HG02798 (cell line): ENCODE measurements around the gene PPP2R2B.
"Not testable (repeated sequence)": the region's sequence is repeated elsewhere in the genome, so short reads cannot be mapped to it uniquely, and the experiment has no call there.

Experiments
- ATAC-seq: cut with Tn5 transposase; IDR thresholded peaks from one replicate; pipeline ENCODE4 v1.9.1; 2021; ENCODE audit warnings: mild to moderate bottlenecking; ENCODE audit not compliant: unreplicated experiment, poor library complexity

Gene PPP2R2B

DNA sequence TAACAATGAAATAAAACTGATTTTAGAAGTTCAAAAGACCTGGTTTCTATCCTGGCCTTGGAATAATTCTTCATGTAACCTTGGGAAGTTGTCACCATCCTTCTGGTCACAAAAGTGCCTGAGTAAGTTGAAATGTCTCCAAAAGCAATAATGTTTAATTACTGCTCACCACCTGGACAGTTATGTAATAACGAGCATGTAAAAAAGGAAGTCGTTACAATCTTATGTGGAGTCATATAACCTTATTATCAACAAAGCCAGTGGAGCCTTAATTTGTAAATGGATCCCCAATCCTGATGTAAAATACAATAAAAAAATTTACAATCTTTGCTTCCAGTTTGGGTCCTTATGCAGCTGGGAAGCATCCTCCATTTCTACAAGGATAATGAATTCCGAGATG lies 298.3 kb downstream of the PPP2R2B start:
- no peak for ATAC-seq

GRCh38 chr5:146574713-146575112 lies 303.8 kb downstream of the PPP2R2B start:
- ATAC-seq: no peak

GRCh38 chr5:146568161-146568560 lies 310.4 kb downstream of the PPP2R2B start:
- no peak for ATAC-seq

- peak; percentile 96 for ATAC-seq
Measured at GRCh38 chr5:146565764-146566367, 312.7 kb downstream of the PPP2R2B start.

- ATAC-seq: no peak
Measured at GRCh38 chr5:146564007-146564762, 314.4 kb downstream of the PPP2R2B start.

GRCh38 chr5:146562461-146562860 lies 316.1 kb downstream of the PPP2R2B start:
- ATAC-seq: no peak

- no peak for ATAC-seq
Measured at GRCh38 chr5:146561711-146562110, 316.8 kb downstream of the PPP2R2B start.

GRCh38 chr5:146560205-146560812 lies 318.2 kb downstream of the PPP2R2B start:
- ATAC-seq: no peak

GRCh38 chr5:146556884-146557283 lies 321.7 kb downstream of the PPP2R2B start:
- ATAC-seq: not testable (repeated sequence)

DNA sequence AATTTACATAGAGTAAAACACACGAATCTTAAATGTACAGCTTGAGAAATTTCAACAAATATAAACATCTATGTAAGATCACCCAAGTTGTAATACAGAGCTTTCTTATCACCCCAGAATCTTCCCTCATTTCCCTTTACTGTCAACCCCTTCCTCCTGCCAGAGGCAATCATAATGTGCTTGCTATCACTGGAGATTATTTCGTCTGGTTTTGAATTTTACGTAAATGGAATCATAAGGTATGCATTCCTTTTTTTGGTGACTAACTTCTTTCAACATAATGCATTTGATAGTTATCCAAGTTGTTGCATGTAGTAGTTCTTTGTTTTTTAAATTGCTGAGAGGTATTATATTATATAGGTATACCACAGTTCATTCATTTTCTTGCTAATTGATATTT lies 325.1 kb downstream of the PPP2R2B start:
- no peak for ATAC-seq

- no peak for ATAC-seq
Measured at GRCh38 chr5:146549615-146550014, 328.9 kb downstream of the PPP2R2B start.

DNA sequence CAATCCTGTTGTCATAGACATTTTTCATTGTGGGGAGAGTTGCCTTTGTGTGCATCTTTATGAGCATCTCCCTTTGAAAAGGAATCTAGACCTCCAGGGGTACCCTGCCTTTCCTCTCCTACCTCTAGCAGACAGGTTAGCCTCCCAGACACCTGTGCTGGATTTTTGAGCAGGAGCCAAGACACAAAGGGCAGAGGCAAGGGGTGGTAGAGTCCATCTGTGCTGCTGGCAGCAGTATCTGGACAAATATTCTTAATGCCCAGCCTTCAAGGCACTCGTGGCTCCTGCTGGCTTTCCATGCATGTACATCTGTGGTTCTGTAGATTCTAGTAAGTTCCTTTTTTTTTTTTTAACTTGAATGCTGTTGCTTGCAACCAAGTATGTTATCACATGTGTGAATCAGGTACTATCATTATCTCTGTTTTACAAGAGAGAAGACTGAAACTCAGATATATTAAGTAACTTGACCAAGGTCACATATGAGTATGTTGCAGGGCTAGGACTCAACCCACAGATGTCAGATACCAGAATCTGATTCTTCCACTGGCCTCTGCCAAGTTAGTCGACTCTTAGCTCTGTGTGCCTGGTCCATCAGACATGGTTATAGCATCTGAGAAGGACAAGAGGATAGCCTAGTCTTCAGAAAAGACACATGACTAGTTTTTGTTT lies 329.6 kb downstream of the PPP2R2B start:
- no peak for ATAC-seq

GRCh38 chr5:146544232-146544631 lies 334.3 kb downstream of the PPP2R2B start:
- ATAC-seq: no peak

DNA sequence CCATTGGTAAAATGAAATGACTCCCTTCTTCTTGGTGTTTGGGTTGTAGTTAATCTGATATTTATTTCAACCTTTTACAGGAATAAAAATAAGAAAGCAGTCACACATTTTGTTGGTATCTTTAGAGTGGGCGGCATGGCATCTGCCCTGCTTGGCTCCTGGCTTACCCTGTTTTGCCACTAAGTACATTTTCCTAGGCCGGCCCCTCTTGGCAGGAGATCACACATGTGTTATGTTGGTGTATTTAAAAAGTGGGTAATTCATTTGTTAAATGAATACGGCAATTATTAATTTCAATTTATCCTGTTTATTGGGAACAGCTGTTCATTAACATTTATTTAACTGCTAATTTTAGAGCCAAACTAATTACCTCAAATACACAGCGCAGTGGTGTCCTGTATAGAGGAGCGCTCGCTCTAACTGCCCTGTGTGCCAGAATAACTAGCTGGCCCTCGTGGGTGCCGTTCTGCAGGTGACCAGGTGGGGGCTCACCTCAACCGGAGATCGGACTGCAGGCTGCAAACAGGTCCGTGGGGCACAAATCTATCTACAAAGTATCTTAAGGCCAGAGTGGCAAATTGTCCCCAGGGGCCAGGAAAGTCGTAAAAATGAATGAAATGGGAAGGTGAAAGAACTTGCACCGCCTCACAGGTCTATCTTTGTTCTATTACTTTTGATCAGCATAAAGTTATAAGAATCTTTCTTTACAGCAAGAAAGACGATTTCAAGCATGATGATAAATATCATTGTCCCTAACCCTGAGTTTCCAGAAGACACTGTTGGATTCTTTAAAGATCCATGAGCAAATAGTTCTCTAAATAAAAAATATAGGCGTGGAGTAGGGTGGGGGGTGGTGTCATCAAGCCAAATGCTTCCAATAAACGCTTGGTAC lies 336.4 kb downstream of the PPP2R2B start:
- ATAC-seq: peak; percentile 99

DNA sequence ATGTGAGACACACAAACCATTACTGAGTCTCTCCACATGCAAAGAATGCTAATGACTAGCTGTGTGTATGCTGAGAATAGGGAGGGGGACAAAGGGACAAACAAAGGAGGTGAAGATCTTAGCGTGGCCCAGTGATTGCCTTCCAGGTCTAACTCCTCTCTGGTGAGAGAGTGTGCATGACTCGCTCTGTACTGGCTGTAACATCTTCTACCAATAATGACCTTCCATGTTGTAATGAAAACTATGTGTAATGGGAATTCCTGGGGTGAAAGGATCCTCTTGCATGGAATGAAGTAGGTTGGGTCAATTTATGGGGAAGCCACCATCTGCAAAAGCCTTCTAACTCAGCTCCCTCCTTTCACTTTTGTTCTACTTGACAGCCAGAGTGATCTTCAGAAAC lies 338.1 kb downstream of the PPP2R2B start:
- no peak for ATAC-seq

DNA sequence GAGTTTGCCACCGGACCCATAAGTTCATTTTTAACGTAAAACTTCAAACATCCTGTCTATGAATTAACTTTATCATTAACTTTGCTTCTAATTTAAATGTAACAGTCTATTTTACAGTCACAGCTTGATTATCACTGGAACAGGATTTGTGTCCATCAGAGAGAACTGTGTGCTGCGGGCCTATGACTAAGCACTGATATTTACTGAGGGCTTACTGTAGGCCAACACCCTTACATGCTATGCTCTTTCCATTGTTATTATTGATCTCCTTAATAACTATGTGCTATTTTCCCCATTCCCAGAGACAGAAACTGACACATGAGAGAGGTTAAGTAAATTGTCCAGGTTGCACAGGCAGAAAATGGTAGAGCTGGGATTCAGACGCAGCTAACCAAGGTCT lies 338.6 kb downstream of the PPP2R2B start:
- ATAC-seq: no peak

DNA sequence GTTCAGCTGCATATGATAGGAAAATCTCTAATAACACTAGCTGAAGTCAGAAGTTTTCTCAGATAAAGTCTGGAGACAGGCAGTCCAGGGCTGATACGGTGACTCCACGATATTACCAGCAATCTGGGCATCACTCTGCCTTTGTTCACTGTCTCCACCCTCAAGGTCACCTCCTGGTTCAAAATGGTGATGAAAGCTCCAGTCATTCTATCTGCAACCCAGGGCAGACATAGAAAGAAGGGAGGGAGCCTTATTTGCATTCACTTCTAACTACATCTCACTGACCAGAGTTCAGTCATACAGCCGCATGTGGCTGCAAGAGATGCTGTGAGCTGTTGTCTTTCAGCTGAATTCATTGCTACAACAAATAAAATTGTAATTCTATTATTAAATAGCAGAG lies 340.1 kb downstream of the PPP2R2B start:
- no peak for ATAC-seq

DNA sequence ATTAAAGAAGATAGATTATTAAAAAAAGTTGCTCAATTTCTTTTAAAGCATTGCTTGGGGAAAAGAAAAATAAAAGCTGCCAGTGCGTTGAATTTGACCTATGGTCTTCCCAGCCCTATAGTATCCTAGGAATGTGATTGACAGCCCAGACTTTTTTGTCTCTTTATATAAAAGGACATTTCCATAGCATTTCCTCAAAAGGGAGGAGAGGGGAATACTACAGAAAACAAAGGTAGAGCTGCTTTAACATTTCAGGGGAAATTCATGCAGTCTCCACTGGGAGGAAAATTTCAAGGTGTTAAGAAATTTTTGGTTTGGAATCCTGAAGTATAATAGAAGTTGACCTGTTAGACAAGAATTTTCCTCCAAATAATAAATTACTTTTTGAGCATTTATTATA lies 344.7 kb downstream of the PPP2R2B start:
- ATAC-seq: no peak

GRCh38 chr5:146533260-146533857 lies 345.2 kb downstream of the PPP2R2B start:
- peak; percentile 93 for ATAC-seq
